Effector CD8-positive, alpha-beta T cell (primary cell): Measurements from ENCODE around the gene WWOX.
"Not testable (repeated sequence)": the region's sequence is repeated elsewhere in the genome, so short reads cannot be mapped to it uniquely, and the experiment has no call there.

ENCODE experiments used
- DNase-seq: peaks from one replicate; lab custom pipeline; 2025; lab: John Stamatoyannopoulos, UW

Gene WWOX

GRCh38 chr16:79212114-79212791 lies 1112.8 kb downstream of the WWOX start:
- no peak for DNase-seq

GRCh38 chr16:79213214-79213613 lies 1113.8 kb downstream of the WWOX start:
- no peak for DNase-seq

- DNase-seq, result no peak
Measured at GRCh38 chr16:79215289-79215688, 1115.8 kb downstream of the WWOX start.

GRCh38 chr16:79217375-79218011 lies 1118.0 kb downstream of the WWOX start:
- no peak for DNase-seq

- no peak for DNase-seq
Measured at GRCh38 chr16:79218351-79218750, 1118.9 kb downstream of the WWOX start.

- not testable (repeated sequence) for DNase-seq
Measured at GRCh38 chr16:79225994-79226393, 1126.5 kb downstream of the WWOX start.

- DNase-seq, result no peak
Measured at GRCh38 chr16:79229361-79229760, 1129.9 kb downstream of the WWOX start.

GRCh38 chr16:79245700-79246099 lies 1146.2 kb downstream of the WWOX start:
- not testable (repeated sequence) for DNase-seq

- DNase-seq, result no peak
Measured at GRCh38 chr16:79247386-79247785, 1147.9 kb downstream of the WWOX start.

- no peak for DNase-seq
Measured at GRCh38 chr16:79248351-79248750, 1148.9 kb downstream of the WWOX start.

- DNase-seq, result no peak
Measured at GRCh38 chr16:79250502-79251098, 1151.1 kb downstream of the WWOX start.

- no peak for DNase-seq
Measured at GRCh38 chr16:79253100-79253631, 1153.7 kb downstream of the WWOX start.

GRCh38 chr16:79257953-79258490 lies 1158.6 kb downstream of the WWOX start:
- no peak for DNase-seq

- not testable (repeated sequence) for DNase-seq
Measured at GRCh38 chr16:79260890-79261289, 1161.4 kb downstream of the WWOX start.

GRCh38 chr16:79261481-79261940 lies 1162.1 kb downstream of the WWOX start:
- DNase-seq, result no peak

- DNase-seq, result no peak
Measured at GRCh38 chr16:79261944-79262552, 1162.6 kb downstream of the WWOX start.
